OCI-LY3 (cell line): ENCODE results near the gene BCAR1.

Source experiments
- H2AFZ ChIP-seq: fragments of 200-600, 300-600 bp; shearing (Covaris generic); 2 replicates; pipeline ENCODE4 v1.6.0; 2014; ENCODE audit warnings: antibody characterized with exemption, low read depth, low read length
- H3K27ac ChIP-seq: fragments of 200-600, 300-600 bp; sonication (generic); 2 replicates; pipeline ENCODE4 v1.5.1; 2014; ENCODE audit warnings: mild to moderate bottlenecking, low read length, moderate library complexity, mixed read lengths
- H3K27me3 ChIP-seq: fragments of 200-600, 300-600 bp; sonication (generic); 2 replicates; pipeline ENCODE4 v1.6.1; 2014; ENCODE audit warnings: low read depth, low read length, mixed read lengths
- H3K36me3 ChIP-seq: fragments of 200-600, 300-600 bp; sonication (generic); replicated peaks from 2 replicates; pipeline ENCODE3; 2014; ENCODE audit warnings: low read depth, low read length, mixed read lengths
- H3K4me1 ChIP-seq: fragments of 300-600, 200-600 bp; sonication (generic); 2 replicates; pipeline ENCODE4 v1.6.1; 2014; ENCODE audit warnings: low read length, mixed read lengths
- H3K4me2 ChIP-seq: fragments of 200-600, 300-600 bp; sonication (generic); 2 replicates; pipeline ENCODE4 v1.6.1; 2014; ENCODE audit warnings: low read length, mixed read lengths
- H3K4me3 ChIP-seq: fragments of 300-600, 200-600 bp; sonication (generic); 2 replicates; pipeline ENCODE4 v1.5.1; 2014; ENCODE audit warnings: antibody characterized with exemption, mild to moderate bottlenecking, low read length, moderate library complexity
- H3K79me2 ChIP-seq: fragments of 300-600, 200-600 bp; shearing (Covaris generic); 2 replicates; pipeline ENCODE4 v1.6.1; 2014; ENCODE audit warnings: mild to moderate bottlenecking, low read length, mixed read lengths
- H3K9ac ChIP-seq: fragments of 300-600, 200-600 bp; shearing (Covaris generic); 2 replicates; pipeline ENCODE4 v1.6.0; 2014; ENCODE audit warnings: mild to moderate bottlenecking, low read length, moderate library complexity
- H3K9me3 ChIP-seq: fragments of 200-600, 300-600 bp; shearing (Covaris generic); 2 replicates; pipeline ENCODE4 v1.6.1; 2014; ENCODE audit warnings: low read length, mixed read lengths; ENCODE audit not compliant: insufficient read depth
- H4K20me1 ChIP-seq: fragments of 200-600, 300-600 bp; sonication (generic); 2 replicates; pipeline ENCODE4 v1.6.1; 2016; ENCODE audit warnings: low read length, mixed read lengths; ENCODE audit not compliant: insufficient read depth
- EZH2phosphoT487 ChIP-seq: fragments of 200-600 bp; shearing (Covaris generic); IDR thresholded peaks from 2 replicates; pipeline ENCODE4 v1.6.1; 2018; ENCODE audit warnings: antibody characterized with exemption, mixed run types, low read depth
- TF ChIP-seq, protein P1 (sequence below): fragments of 200-600, 300-600 bp; sonication (generic); IDR thresholded peaks from 2 replicates; pipeline ENCODE4 v1.5.1; 2014; ENCODE audit warnings: antibody characterized with exemption, low read length, low read depth

Gene BCAR1

DNA sequence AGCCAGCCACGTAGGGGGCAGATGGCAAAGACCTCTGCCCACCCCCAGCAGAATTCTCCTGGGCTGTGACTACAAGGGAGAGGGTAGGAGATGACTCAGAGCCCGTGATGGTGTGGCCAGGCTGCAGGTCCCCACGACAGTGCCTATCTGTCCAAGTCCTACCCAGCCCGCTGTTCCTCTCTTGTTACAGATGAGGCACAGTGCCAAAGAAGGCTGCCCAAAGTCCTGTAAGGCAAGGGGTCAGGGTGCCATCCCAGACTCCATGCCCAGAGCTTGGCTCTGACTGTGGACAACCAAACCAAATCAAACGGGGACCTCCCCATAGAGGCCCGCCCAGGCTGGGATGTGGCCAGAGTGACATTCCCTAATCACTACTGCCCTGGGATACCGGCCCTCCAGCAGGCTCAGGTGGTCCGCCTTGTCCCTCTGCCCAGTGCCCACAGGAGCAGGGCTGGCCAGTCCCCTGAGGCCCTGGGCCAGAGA, 12.6 kb upstream of the BCAR1 start:
- no peak overlapping the region for H3K9ac ChIP-seq
- no peaks in the 10 kb centered on the region for H3K9me3 ChIP-seq
- H3K27me3 ChIP-seq, result peaks cover 18% of the 10 kb centered on the region
- H3K27ac ChIP-seq, result no peak overlapping the region
- no peak overlapping the region for H3K4me2 ChIP-seq
- H3K4me1 ChIP-seq, result peaks cover 9% of the 10 kb centered on the region; the same call in 1 of the 2 replicates
- no peaks in the 10 kb centered on the region for H3K79me2 ChIP-seq
- no peaks in the 10 kb centered on the region for H3K36me3 ChIP-seq
- TF ChIP-seq, protein P1, sequence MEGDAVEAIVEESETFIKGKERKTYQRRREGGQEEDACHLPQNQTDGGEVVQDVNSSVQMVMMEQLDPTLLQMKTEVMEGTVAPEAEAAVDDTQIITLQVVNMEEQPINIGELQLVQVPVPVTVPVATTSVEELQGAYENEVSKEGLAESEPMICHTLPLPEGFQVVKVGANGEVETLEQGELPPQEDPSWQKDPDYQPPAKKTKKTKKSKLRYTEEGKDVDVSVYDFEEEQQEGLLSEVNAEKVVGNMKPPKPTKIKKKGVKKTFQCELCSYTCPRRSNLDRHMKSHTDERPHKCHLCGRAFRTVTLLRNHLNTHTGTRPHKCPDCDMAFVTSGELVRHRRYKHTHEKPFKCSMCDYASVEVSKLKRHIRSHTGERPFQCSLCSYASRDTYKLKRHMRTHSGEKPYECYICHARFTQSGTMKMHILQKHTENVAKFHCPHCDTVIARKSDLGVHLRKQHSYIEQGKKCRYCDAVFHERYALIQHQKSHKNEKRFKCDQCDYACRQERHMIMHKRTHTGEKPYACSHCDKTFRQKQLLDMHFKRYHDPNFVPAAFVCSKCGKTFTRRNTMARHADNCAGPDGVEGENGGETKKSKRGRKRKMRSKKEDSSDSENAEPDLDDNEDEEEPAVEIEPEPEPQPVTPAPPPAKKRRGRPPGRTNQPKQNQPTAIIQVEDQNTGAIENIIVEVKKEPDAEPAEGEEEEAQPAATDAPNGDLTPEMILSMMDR, result no peak
- no peak for TF ChIP-seq EZH2phosphoT487
- no peak overlapping the region for H2AFZ ChIP-seq
- no peak overlapping the region for H3K4me3 ChIP-seq
- peaks cover 7% of the 10 kb centered on the region; the same call in 1 of the 2 replicates for H4K20me1 ChIP-seq

DNA sequence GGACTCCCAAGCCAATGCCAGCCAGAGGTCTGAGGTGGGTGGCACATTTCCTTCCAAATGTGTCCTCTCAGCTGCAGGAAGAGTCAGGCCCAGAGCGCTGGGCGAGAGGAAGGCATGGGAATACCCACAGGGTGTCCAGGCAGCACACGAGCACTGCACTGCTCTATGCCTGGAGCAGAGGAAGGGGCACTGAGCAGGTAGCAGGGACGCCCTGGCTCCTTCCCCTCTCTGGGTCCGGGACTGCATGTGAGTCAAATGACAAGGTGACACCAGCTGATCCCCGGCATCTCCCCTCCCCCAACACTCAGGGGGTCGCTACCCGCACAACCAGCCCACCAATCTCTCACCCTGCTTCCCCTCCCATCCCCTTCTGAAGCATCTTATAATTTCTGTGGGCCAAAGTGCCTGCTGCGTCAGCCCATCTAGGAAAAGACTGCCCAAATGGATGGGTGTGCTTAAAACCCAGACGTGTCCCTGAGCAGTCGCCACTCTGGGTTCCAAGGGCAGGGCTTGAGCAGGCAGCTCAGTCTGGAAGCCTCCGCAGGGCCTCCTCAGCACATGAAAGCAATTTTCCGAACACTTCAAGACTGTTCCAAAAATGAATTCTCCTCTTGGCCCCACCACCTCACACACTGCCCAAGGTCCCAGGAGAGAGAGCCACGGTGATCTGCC, 12.0 kb upstream of the BCAR1 start:
- no peak overlapping the region for H3K9ac ChIP-seq
- H3K27me3 ChIP-seq, result peaks cover 23% of the 10 kb centered on the region
- peaks cover 9% of the 10 kb centered on the region; the same call in 1 of the 2 replicates for H3K4me1 ChIP-seq
- peaks cover 13% of the 10 kb centered on the region; the same call in 1 of the 2 replicates for H4K20me1 ChIP-seq
- TF ChIP-seq, protein P1, result no peak
- no peak for TF ChIP-seq EZH2phosphoT487
- no peaks in the 10 kb centered on the region for H3K36me3 ChIP-seq
- no peak overlapping the region for H2AFZ ChIP-seq
- no peak overlapping the region for H3K4me2 ChIP-seq
- H3K4me3 ChIP-seq, result no peak overlapping the region
- no peaks in the 10 kb centered on the region for H3K79me2 ChIP-seq
- no peak overlapping the region for H3K27ac ChIP-seq
- H3K9me3 ChIP-seq, result no peaks in the 10 kb centered on the region

DNA sequence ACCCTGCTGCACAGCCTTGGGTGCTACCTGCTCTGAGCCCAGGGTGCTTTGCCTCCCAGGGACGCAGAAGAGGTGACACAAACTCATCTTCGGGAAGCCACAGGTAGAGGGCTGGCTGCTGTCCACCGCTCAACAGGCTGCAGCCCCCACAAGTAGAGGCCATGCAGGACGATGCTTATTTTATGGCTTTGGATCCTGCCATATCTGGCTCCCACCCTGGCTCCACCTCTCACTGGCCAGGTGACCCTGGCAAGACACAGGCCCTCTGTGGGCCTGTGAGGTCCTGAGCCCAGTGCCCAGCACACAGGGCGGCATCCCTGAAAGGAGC, 11.3 kb upstream of the BCAR1 start:
- Histone ChIP-seq H3K27me3 (peaks cover 26% of the 10 kb centered on the region), H3K36me3 (no peaks in the 10 kb centered on the region), H3K4me1 (peaks cover 15% of the 10 kb centered on the region; the same call in 1 of the 2 replicates), H2AFZ (no peak overlapping the region), H3K9ac (no peak overlapping the region), H3K4me2 (no peak overlapping the region), H3K4me3 (no peak overlapping the region), H3K27ac (no peak overlapping the region), H3K9me3 (no peaks in the 10 kb centered on the region), H3K79me2 (no peaks in the 10 kb centered on the region), H4K20me1 (peaks cover 18% of the 10 kb centered on the region; the same call in 1 of the 2 replicates)
- TF ChIP-seq, protein P1, result no peak
- TF ChIP-seq EZH2phosphoT487, result no peak

DNA sequence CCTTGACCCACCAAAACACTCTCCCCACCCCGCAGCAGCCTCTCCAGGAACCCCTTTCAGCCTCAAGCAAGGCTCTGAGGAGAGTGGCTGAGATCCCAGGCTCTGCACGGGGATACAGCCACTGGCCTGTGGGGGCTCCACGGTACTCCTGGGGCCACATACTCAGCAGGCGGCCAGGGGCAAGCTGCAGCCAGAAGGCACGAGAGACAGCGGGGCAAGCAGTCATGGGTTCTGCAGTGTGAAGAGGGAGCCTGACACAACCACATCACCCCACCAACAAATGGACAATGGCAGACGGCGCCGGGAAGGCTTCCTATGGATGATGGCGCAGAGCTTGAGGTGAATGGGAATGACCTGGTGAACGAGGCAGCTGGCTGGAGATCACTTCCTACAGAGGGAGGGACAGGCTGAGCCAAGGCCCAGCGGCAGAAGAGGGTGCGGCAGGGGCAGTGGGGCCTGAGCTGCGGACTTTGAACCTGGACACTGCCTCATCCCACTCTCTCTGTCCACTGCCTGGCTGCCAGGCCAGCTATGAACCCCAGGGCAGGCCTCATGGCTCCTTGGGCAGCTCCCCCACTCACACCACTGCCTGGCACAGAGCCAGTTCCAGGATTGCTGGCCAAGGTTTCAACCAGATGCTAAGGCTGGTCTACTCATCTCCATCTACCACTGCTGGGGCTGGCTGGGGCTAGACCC, 10.8 kb upstream of the BCAR1 start:
- Histone ChIP-seq H3K9ac (no peak overlapping the region), H4K20me1 (peaks cover 21% of the 10 kb centered on the region), H3K4me2 (no peak overlapping the region), H3K27me3 (peaks cover 26% of the 10 kb centered on the region), H3K4me3 (no peak overlapping the region), H3K27ac (no peak overlapping the region), H3K79me2 (no peaks in the 10 kb centered on the region), H2AFZ (no peak overlapping the region), H3K36me3 (no peaks in the 10 kb centered on the region), H3K4me1 (peaks cover 15% of the 10 kb centered on the region; the same call in 1 of the 2 replicates), H3K9me3 (no peaks in the 10 kb centered on the region)
- TF ChIP-seq, protein P1, result no peak
- TF ChIP-seq EZH2phosphoT487, result no peak
